HCT116 (cell line): ENCODE measurements around the gene MTM1. TPM values are rescaled to one million over a fixed set of nuclear protein-coding genes. Genes with fewer than 3 reads are reported as not detected.

ENCODE experiments used
- ATAC-seq: fragments of 200-7000 bp; cut with Tn5 transposase; 2 replicates; pipeline ENCODE4 v1.9.1; 2020; ENCODE audit warnings: mild to moderate bottlenecking, moderate library complexity
- BruUV-seq: library from RNA; stranded (reverse); fragments of 400-500 nt; replicated peaks from 2 replicates; lab custom pipeline; 2021; lab: Mats Ljungman, UMichigan
- CTCF ChIA-PET: fragments of 300-600 bp; sonication (Branson Sonifier 250); formaldehyde crosslinking; loops from one replicate; lab custom pipeline; 2021; ENCODE audit warnings: antibody characterized with exemption; lab: Charles Lee
- POLR2A ChIA-PET: fragments of 300-600, 350-600 bp; sonication (Branson Sonifier 250); formaldehyde crosslinking; loops from one replicate; lab custom pipeline; 2021; ENCODE audit warnings: antibody characterized with exemption; lab: Charles Lee
- RAD21 ChIA-PET, 2 experiments: fragments of 300-600 bp; sonication (Branson Sonifier 250); formaldehyde crosslinking; loops; one replicate each; lab custom pipeline; 2023; ENCODE audit warnings: low total read pairs in 2 of 2; ENCODE audit not compliant: uncharacterized antibody in 2 of 2, unreplicated experiment in 2 of 2, low non-redundant PET in 1 of 2; lab: Charles Lee
- DNase-seq: peaks from one replicate; pipeline ENCODE4 v3.0.0-alpha.2; 2010; ENCODE audit warnings: low read depth, low spot score
- H2AFZ ChIP-seq: fragments of 200-600 bp; shearing (Covaris generic), sonication (generic); 2 replicates; pipeline ENCODE4 v1.6.1; 2017; ENCODE audit warnings: low read depth, mixed run types, mixed read lengths, antibody characterized with exemption, low read length; ENCODE audit not compliant: poor library complexity, severe bottlenecking
- H3K27ac ChIP-seq: 2 replicates; pipeline ENCODE4 v1.5.1; 2012; ENCODE audit warnings: low read depth, low read length
- H3K27me3 ChIP-seq: fragments of 200-600 bp; sonication (generic); 2 replicates; pipeline ENCODE4 v1.6.1; 2016; ENCODE audit warnings: mixed run types, low read length, mixed read lengths; ENCODE audit not compliant: insufficient read depth
- H3K36me3 ChIP-seq, 2 experiments: fragments of 200-500 bp in 1 of 2; fragments of 200-600 bp in 1 of 2; sonication (Bioruptor generic) in 1 of 2; sonication (generic) in 1 of 2; 2 replicates each; pipeline versions ENCODE4 v1.5.1 to v1.6.1; 2014 to 2016; ENCODE audit warnings: low read length in 2 of 2, inconsistent platforms in 1 of 2, mixed read lengths in 1 of 2, mixed run types in 1 of 2; ENCODE audit not compliant: insufficient read depth in 2 of 2, control insufficient read depth in 1 of 2
- H3K4me1 ChIP-seq, 2 experiments: fragments of 200-600 bp in 1 of 2; sonication (generic) in 1 of 2; 2 replicates each; pipeline versions ENCODE4 v1.5.1 to v1.6.1; 2012 to 2017; ENCODE audit warnings: low read length in 2 of 2, inconsistent platforms in 1 of 2, mild to moderate bottlenecking in 1 of 2, mixed read lengths in 1 of 2, mixed run types in 1 of 2, moderate library complexity in 1 of 2; ENCODE audit not compliant: insufficient read depth in 2 of 2, control insufficient read depth in 1 of 2
- H3K4me2 ChIP-seq: fragments of 200-600 bp; sonication (generic); 2 replicates; pipeline ENCODE4 v1.6.1; 2017; ENCODE audit warnings: mixed run types, low read length, mixed read lengths
- H3K4me3 ChIP-seq, 2 experiments: fragments of 200-600 bp in 1 of 2; sonication (generic) in 1 of 2; replicated peaks in 1 of 2; 2 replicates each; pipeline ENCODE4 v1.5.1; 2011 to 2016; ENCODE audit warnings: low read length in 2 of 2, control low read depth in 1 of 2, low read depth in 1 of 2, mild to moderate bottlenecking in 1 of 2, mixed read lengths in 1 of 2, mixed run types in 1 of 2
- H3K79me2 ChIP-seq: fragments of 200-600 bp; sonication (generic); 2 replicates; pipeline ENCODE4 v1.6.1; 2017; ENCODE audit warnings: mild to moderate bottlenecking, mixed run types, low read length, moderate library complexity, mixed read lengths; ENCODE audit not compliant: insufficient read depth
- H3K9ac ChIP-seq: fragments of 200-600 bp; sonication (generic); 2 replicates; pipeline ENCODE4 v1.6.1; 2016; ENCODE audit warnings: low read length, mixed read lengths
- H3K9me2 ChIP-seq: fragments of 200-600 bp; sonication (generic), shearing (Covaris generic); 2 replicates; pipeline ENCODE4 v1.6.1; 2017; ENCODE audit warnings: mixed run types, mild to moderate bottlenecking, moderate library complexity; ENCODE audit not compliant: insufficient read depth
- H3K9me3 ChIP-seq, 2 experiments: fragments of 200-500 bp in 1 of 2; fragments of 200-600 bp in 1 of 2; sonication (Bioruptor generic) in 1 of 2; sonication (generic) in 1 of 2; 2 replicates each; pipeline ENCODE4 v1.6.1; 2014 to 2017; ENCODE audit warnings: low read length in 2 of 2, mixed read lengths in 2 of 2, inconsistent platforms in 1 of 2, low read depth in 1 of 2, mild to moderate bottlenecking in 1 of 2, mixed run types in 1 of 2, moderate library complexity in 1 of 2; ENCODE audit not compliant: control insufficient read depth in 1 of 2, insufficient read depth in 1 of 2
- H4K20me1 ChIP-seq: fragments of 200-600 bp; sonication (generic), shearing (Covaris generic); 2 replicates; pipeline ENCODE4 v1.6.1; 2017; ENCODE audit warnings: mixed run types, mild to moderate bottlenecking, moderate library complexity; ENCODE audit not compliant: insufficient read depth
- CTCF ChIP-seq, 3 experiments: fragments of 200-600 bp in 1 of 3; sonication (generic) in 1 of 3; IDR thresholded peaks in 2 of 3; conservative IDR thresholded peaks in 1 of 3; 2 replicates each; pipeline ENCODE4 v1.5.1; 2012 to 2017; ENCODE audit warnings: low read depth in 2 of 3, low read length in 2 of 3, antibody characterized with exemption in 1 of 3, borderline replicate concordance in 1 of 3, control low read depth in 1 of 3, mild to moderate bottlenecking in 1 of 3, mixed read lengths in 1 of 3, mixed run types in 1 of 3, moderate library complexity in 1 of 3; ENCODE audit not compliant: insufficient read depth in 1 of 3
- EGR1 ChIP-seq: IDR thresholded peaks from 2 replicates; pipeline ENCODE4 v1.6.1; 2012; ENCODE audit warnings: low read depth
- EZH2 ChIP-seq: fragments of 200-600 bp; sonication (generic); IDR thresholded peaks from 2 replicates; pipeline ENCODE4 v1.6.1; 2017; ENCODE audit warnings: antibody characterized with exemption, mixed run types
- FOSL1 ChIP-seq: IDR thresholded peaks from 2 replicates; pipeline ENCODE4 v1.6.1; 2012; ENCODE audit warnings: low read depth
- JUND ChIP-seq: IDR thresholded peaks from 2 replicates; pipeline ENCODE4 v1.6.1; 2012
- MAX ChIP-seq: IDR thresholded peaks from 2 replicates; pipeline ENCODE4 v1.6.1; 2012
- POLR2A ChIP-seq: IDR thresholded peaks from 2 replicates; pipeline ENCODE4 v1.7.0; 2011; ENCODE audit warnings: borderline replicate concordance; ENCODE audit not compliant: insufficient read depth, insufficient read length; ENCODE audit errors: extremely low read depth
- POLR2AphosphoS5 ChIP-seq: IDR thresholded peaks from 2 replicates; pipeline ENCODE4 v1.6.1; 2011; ENCODE audit warnings: mild to moderate bottlenecking, low read depth, low read length, moderate library complexity
- SIN3A ChIP-seq: IDR thresholded peaks from 2 replicates; pipeline ENCODE4 v1.6.1; 2012; ENCODE audit warnings: low read depth
- SP1 ChIP-seq: IDR thresholded peaks from 2 replicates; pipeline ENCODE4 v1.6.1; 2012; ENCODE audit warnings: low read depth
- SRF ChIP-seq: IDR thresholded peaks from 2 replicates; pipeline ENCODE4 v1.6.1; 2012; ENCODE audit warnings: low read depth
- ZFX ChIP-seq: fragments of 450-650 bp; IDR thresholded peaks from 2 replicates; pipeline ENCODE4 v1.6.1; 2017
- intact Hi-C: fragments of 100-400 bp; cut with micrococcal nuclease; formaldehyde crosslinking; loops from 2 replicates; pipeline ENCODE4 v1.10.0; 2022
- total RNA-seq: library from RNA; stranded (reverse); gene quantifications from one replicate; pipeline ENCODE4 v1.2.1, GENCODE V29; 2021; ENCODE audit not compliant: unreplicated experiment
- TF ChIP-seq, protein P1 (sequence below): IDR thresholded peaks from 2 replicates; pipeline ENCODE4 v1.6.1; 2011; ENCODE audit warnings: mild to moderate bottlenecking, low read length, moderate library complexity; ENCODE audit not compliant: insufficient replicate concordance; ENCODE audit errors: extremely low read depth

Gene MTM1
- total RNA-seq, 1 experiment from 2014 or later = 6.5 TPM

DNA sequence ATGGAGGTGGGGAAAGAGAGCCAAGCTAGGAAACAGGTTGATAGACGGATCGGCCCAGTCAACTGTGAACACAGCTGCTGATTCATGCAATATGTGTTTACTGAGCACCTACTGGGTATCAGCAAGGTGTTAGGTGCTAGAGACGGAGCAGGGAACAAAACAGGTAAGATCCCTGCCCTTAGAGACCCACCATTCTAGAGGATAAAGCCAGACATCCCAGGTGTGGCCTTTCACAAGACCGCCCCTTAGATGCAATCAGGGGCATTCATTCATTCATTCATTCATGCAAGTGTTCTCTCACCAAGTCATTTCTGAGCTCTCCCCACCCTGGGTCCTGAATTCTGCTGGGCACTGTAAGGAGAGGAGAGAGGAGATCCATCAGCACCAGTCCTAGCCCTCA lies 20.2 kb upstream of the MTM1 start:
- Histone ChIP-seq H3K4me1 (peaks cover 0 to 7% of the 10 kb centered on the region in 2 experiments; a peak in 1 of 4 replicates), H2AFZ (no peak overlapping the region), H4K20me1 (no peaks in the 10 kb centered on the region), H3K79me2 (no peaks in the 10 kb centered on the region), H3K4me3 (no peak overlapping the region), H3K27me3 (no peaks in the 10 kb centered on the region), H3K27ac (no peak overlapping the region), H3K36me3 (no peaks in the 10 kb centered on the region), H3K4me2 (no peak overlapping the region), H3K9me2 (no peaks in the 10 kb centered on the region), H3K9ac (no peak overlapping the region), H3K9me3 (no peaks in the 10 kb centered on the region)
- POLR2A ChIA-PET = no interaction called here
- CTCF ChIA-PET = no interaction called here
- no peak for TF ChIP-seq EZH2
- TF ChIP-seq POLR2AphosphoS5 = no peak
- TF ChIP-seq SP1 = no peak
- no TSS peak for BruUV-seq
- DNase-seq (no peak), ATAC-seq (no peak)
- RAD21 ChIA-PET = no interaction called here
- intact Hi-C loops = loop anchor here (10.0 kb wide), 1 partner anchor 137 kb away; no protein-coding TSS in a partner anchor

DNA sequence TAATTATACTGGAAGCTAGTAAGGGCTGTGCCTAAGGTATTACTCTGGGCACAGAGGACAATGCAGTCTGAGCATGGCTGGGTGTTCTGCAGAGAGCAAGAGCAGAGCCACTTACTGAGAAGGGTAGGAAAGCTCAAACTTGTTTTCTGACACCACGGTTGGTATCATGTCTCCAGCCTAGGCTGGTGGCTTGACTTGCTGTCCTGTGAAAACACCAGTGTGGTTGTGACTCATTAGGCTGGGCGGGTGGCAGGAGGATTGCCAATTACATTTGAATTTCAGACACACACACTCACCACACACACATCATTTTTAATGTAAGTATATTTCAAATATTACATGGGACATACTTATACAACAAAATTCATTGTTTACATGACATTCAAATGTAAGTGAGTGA lies 19.7 kb upstream of the MTM1 start:
- DNase-seq (no peak), ATAC-seq (no peak)
- Histone ChIP-seq H3K4me3 (no peak overlapping the region), H3K27me3 (no peaks in the 10 kb centered on the region), H3K9me3 (no peaks in the 10 kb centered on the region), H3K4me1 (peaks cover 0 to 7% of the 10 kb centered on the region in 2 experiments; a peak in 1 of 4 replicates), H3K27ac (no peak overlapping the region), H3K9me2 (no peaks in the 10 kb centered on the region), H3K36me3 (no peaks in the 10 kb centered on the region), H2AFZ (no peak overlapping the region), H3K9ac (no peak overlapping the region), H4K20me1 (no peaks in the 10 kb centered on the region), H3K79me2 (no peaks in the 10 kb centered on the region), H3K4me2 (no peak overlapping the region)
- BruUV-seq = no TSS peak
- ChIA-PET RAD21 (no interaction called here), CTCF (no interaction called here), POLR2A (no interaction called here)
- intact Hi-C loops = loop anchor here (10.0 kb wide), 1 partner anchor 136 kb away; no protein-coding TSS in a partner anchor
- no peak for TF ChIP-seq SP1
- no peak for TF ChIP-seq FOSL1
- TF ChIP-seq EGR1 = no peak
- TF ChIP-seq, protein P1, sequence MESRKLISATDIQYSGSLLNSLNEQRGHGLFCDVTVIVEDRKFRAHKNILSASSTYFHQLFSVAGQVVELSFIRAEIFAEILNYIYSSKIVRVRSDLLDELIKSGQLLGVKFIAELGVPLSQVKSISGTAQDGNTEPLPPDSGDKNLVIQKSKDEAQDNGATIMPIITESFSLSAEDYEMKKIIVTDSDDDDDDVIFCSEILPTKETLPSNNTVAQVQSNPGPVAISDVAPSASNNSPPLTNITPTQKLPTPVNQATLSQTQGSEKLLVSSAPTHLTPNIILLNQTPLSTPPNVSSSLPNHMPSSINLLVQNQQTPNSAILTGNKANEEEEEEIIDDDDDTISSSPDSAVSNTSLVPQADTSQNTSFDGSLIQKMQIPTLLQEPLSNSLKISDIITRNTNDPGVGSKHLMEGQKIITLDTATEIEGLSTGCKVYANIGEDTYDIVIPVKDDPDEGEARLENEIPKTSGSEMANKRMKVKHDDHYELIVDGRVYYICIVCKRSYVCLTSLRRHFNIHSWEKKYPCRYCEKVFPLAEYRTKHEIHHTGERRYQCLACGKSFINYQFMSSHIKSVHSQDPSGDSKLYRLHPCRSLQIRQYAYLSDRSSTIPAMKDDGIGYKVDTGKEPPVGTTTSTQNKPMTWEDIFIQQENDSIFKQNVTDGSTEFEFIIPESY = no peak
- no peak for TF ChIP-seq ZFX
- TF ChIP-seq POLR2AphosphoS5 = no peak
- no peak for TF ChIP-seq EZH2
- TF ChIP-seq SIN3A = no peak
- no peak for TF ChIP-seq MAX
- TF ChIP-seq POLR2A = no peak
- no peak for TF ChIP-seq SRF
- TF ChIP-seq JUND = no peak
- TF ChIP-seq CTCF (IDR thresholded peaks at IDR 0.05 in 2 of 3, conservative IDR thresholded peaks at IDR 0.05 in 1 of 3; ENCODE audit: borderline replicate concordance in 1 of 3, insufficient read depth in 1 of 3, low read depth in 2 of 3, low read length in 2 of 3) = no peak
